Endothelial cell of umbilical vein (primary cell): ENCODE measurements around the gene BRINP2. TPM values are rescaled to one million over a fixed set of nuclear protein-coding genes. Genes with fewer than 3 reads are reported as not detected.

Experiments used
- BruUV-seq: library from RNA; stranded (reverse); fragments of 400-500 nt; replicated peaks from 2 replicates; lab custom pipeline; 2021; lab: Mats Ljungman, UMichigan
- CTCF ChIA-PET: fragments of 300-600, 350-600 bp; sonication (Branson Sonifier 250); formaldehyde crosslinking; loops from one replicate; lab custom pipeline; 2021; ENCODE audit warnings: antibody characterized with exemption, inconsistent platforms; lab: Charles Lee
- POLR2A ChIA-PET: fragments of 300-600, 350-600 bp; sonication (Branson Sonifier 250); formaldehyde crosslinking; loops from one replicate; lab custom pipeline; 2021; ENCODE audit warnings: antibody characterized with exemption, inconsistent platforms; lab: Charles Lee
- DNase-seq: peaks from one replicate; pipeline ENCODE4 v3.0.0-alpha.2; 2011; ENCODE audit warnings: low read depth, low spot score
- FAIRE-seq: peaks from 2 replicates; lab custom pipeline; 2011; peaks lifted over from hg19 to GRCh38; lab: Jason Lieb, UNC
- H2AFZ ChIP-seq: 2 replicates; pipeline ENCODE4 v1.6.0; 2012; ENCODE audit warnings: low read depth, low read length, control low read depth, inconsistent platforms
- H3K27ac ChIP-seq: 2 replicates; pipeline ENCODE4 v1.5.1; 2011; ENCODE audit warnings: low read depth, mild to moderate bottlenecking, control low read depth, low read length, moderate library complexity; ENCODE audit not compliant: insufficient read depth
- H3K27me3 ChIP-seq, 2 experiments: 2 replicates each; pipeline versions ENCODE4 v1.6.0 to v1.6.1; 2011; ENCODE audit warnings: low read length in 2 of 2, mixed read lengths in 1 of 2; ENCODE audit not compliant: control insufficient read depth in 2 of 2, insufficient read depth in 2 of 2
- H3K36me3 ChIP-seq, 2 experiments: 2 replicates in 1 of 2; 3 replicates in 1 of 2; pipeline ENCODE4 v1.5.1; 2011; ENCODE audit warnings: low read length in 2 of 2, mild to moderate bottlenecking in 1 of 2, moderate library complexity in 1 of 2; ENCODE audit not compliant: control insufficient read depth in 2 of 2, insufficient read depth in 2 of 2; ENCODE audit errors: extremely low read depth in 1 of 2
- H3K4me1 ChIP-seq: 3 replicates; pipeline ENCODE4 v1.5.1; 2011; ENCODE audit warnings: mild to moderate bottlenecking, low read length; ENCODE audit not compliant: control insufficient read depth, insufficient read depth; ENCODE audit errors: extremely low read depth
- H3K4me2 ChIP-seq: 2 replicates; pipeline ENCODE4 v1.6.1; 2011; ENCODE audit warnings: low read length, control low read depth, mixed read lengths; ENCODE audit not compliant: insufficient read depth
- H3K4me3 ChIP-seq, 3 experiments: fragments of 200-600 bp in 1 of 3; sonication (generic), shearing (Covaris generic) in 1 of 3; replicated peaks in 1 of 3; 2 replicates each; pipeline ENCODE4 v1.5.1; 2011 to 2016; ENCODE audit warnings: control low read depth in 3 of 3, low read length in 3 of 3, mild to moderate bottlenecking in 2 of 3, inconsistent platforms in 1 of 3, low read depth in 1 of 3, moderate library complexity in 1 of 3; ENCODE audit not compliant: insufficient read depth in 1 of 3
- H3K79me2 ChIP-seq: 2 replicates; pipeline ENCODE4 v1.6.0; 2012; ENCODE audit warnings: low read length, inconsistent platforms; ENCODE audit not compliant: control insufficient read depth, insufficient read depth
- H3K9ac ChIP-seq: replicated peaks from 2 replicates; pipeline ENCODE3; 2011; ENCODE audit warnings: low read length, control low read depth; ENCODE audit not compliant: insufficient read depth; ENCODE audit errors: extremely low read depth
- H3K9me1 ChIP-seq: replicated peaks from 3 replicates; pipeline ENCODE4 v1.6.0; 2011; ENCODE audit warnings: mild to moderate bottlenecking, low read length; ENCODE audit not compliant: control insufficient read depth, insufficient read depth; ENCODE audit errors: extremely low read depth
- H3K9me3 ChIP-seq: replicated peaks from 2 replicates; pipeline ENCODE4 v1.5.1; 2012; ENCODE audit warnings: low read length, inconsistent platforms; ENCODE audit not compliant: control insufficient read depth, insufficient read depth
- H4K20me1 ChIP-seq: replicated peaks from 2 replicates; pipeline ENCODE3; 2011; ENCODE audit warnings: mild to moderate bottlenecking, low read length; ENCODE audit not compliant: control insufficient read depth, insufficient read depth; ENCODE audit errors: extremely low read depth
- CTCF ChIP-seq, 2 donors: IDR thresholded peaks; 1 replicate in 1 of 2; 2 replicates in 1 of 2; pipeline ENCODE4 v1.5.1; 2011; ENCODE audit warnings: low read length in 2 of 2, mild to moderate bottlenecking in 2 of 2, moderate library complexity in 2 of 2, control low read depth in 1 of 2, inconsistent platforms in 1 of 2, low read depth in 1 of 2; ENCODE audit not compliant: insufficient read depth in 1 of 2; ENCODE audit errors: extremely low read depth in 1 of 2
- EZH2 ChIP-seq: IDR thresholded peaks from 2 replicates; pipeline ENCODE4 v1.6.1; 2012; ENCODE audit warnings: borderline replicate concordance, low read depth, mild to moderate bottlenecking, moderate library complexity, low read length, inconsistent platforms; ENCODE audit not compliant: severe bottlenecking
- FOS ChIP-seq: IDR thresholded peaks from 2 replicates; pipeline ENCODE4 v1.6.1; 2011; ENCODE audit warnings: mild to moderate bottlenecking, low read length, moderate library complexity, borderline replicate concordance; ENCODE audit not compliant: insufficient read depth
- GATA2 ChIP-seq: IDR thresholded peaks from 2 replicates; pipeline ENCODE4 v1.7.0; 2011; ENCODE audit warnings: low read depth, mild to moderate bottlenecking, moderate library complexity, mixed read lengths, low read length; ENCODE audit not compliant: insufficient read length, insufficient read depth
- JUN ChIP-seq: IDR thresholded peaks from 2 replicates; pipeline ENCODE4 v1.6.1; 2011; ENCODE audit warnings: borderline replicate concordance, low read depth; ENCODE audit not compliant: insufficient read length, insufficient read depth
- MAX ChIP-seq: IDR thresholded peaks from 2 replicates; pipeline ENCODE4 v1.6.1; 2011; ENCODE audit not compliant: insufficient read depth, insufficient read length
- MYC ChIP-seq: IDR thresholded peaks from one replicate; pipeline ENCODE4 v1.6.1; 2011; ENCODE audit warnings: mild to moderate bottlenecking, low read depth, low read length
- POLR2A ChIP-seq: IDR thresholded peaks from 2 replicates; pipeline ENCODE4 v1.6.1; 2012; ENCODE audit warnings: low read depth, mild to moderate bottlenecking, control low read depth, low read length
- POLR2AphosphoS5 ChIP-seq: IDR thresholded peaks from 2 replicates; pipeline ENCODE4 v1.6.1; 2012; ENCODE audit warnings: low read depth, mild to moderate bottlenecking, control low read depth, low read length, moderate library complexity; ENCODE audit not compliant: insufficient read depth
- dilution Hi-C: fragments of 300-500 bp; cut with MboI; formaldehyde crosslinking; loops from one replicate; pipeline ENCODE4 v1.15.0; 2019; ENCODE audit warnings: low sequenced_read_pairs; ENCODE audit not compliant: extremely low pct_ligation_motif_present
- intact Hi-C: fragments of 100-400 bp; cut with micrococcal nuclease; formaldehyde crosslinking; loops from one replicate; pipeline ENCODE4 v1.10.0; 2022
- polyA plus RNA-seq, 4 experiments: library from polyadenylated mRNA; depleted of rRNA in 3 of 4; stranded (reverse) in 3 of 4; unstranded in 1 of 4; fragments of >200 nt; gene quantifications; 2 replicates each; pipeline versions ENCODE4 v1.2.1 to v1.2.3, GENCODE V29; 2011 to 2012; ENCODE audit warnings: missing spikeins in 1 of 4
- total RNA-seq: library from RNA; stranded (reverse); gene quantifications from 2 replicates; pipeline ENCODE4 v1.2.3, GENCODE V29; 2021

The BRINP2 gene
- total and polyA plus RNA-seq, 2 donors (not counting 3 experiments of a cell fraction or from before 2014, with no cell fraction given) = not detected

GRCh38 chr1:177216587-177217202 is 45.9 kb downstream of the BRINP2 start:
- POLR2A ChIA-PET = no interaction called here
- DNase-seq (no peak), FAIRE-seq (no peak)
- Histone ChIP-seq H3K4me1 (no peaks in the 10 kb centered on the region), H3K27ac (no peak overlapping the region), H3K79me2 (no peaks in the 10 kb centered on the region), H4K20me1 (no peaks in the 10 kb centered on the region), H3K9me3 (no peaks in the 10 kb centered on the region), H3K27me3 (no peaks in the 10 kb centered on the region), H3K4me2 (no peak overlapping the region), H3K9me1 (no peaks in the 10 kb centered on the region), H3K36me3 (no peaks in the 10 kb centered on the region), H3K4me3 (no peak overlapping the region), H2AFZ (no peak overlapping the region), H3K9ac (no peak overlapping the region)
- TF ChIP-seq POLR2A (no peak), JUN (no peak), GATA2 (no peak), FOS (no peak), POLR2AphosphoS5 (no peak), MAX (no peak), MYC (no peak), CTCF (IDR thresholded peaks at IDR 0.05; ENCODE audit: extremely low read depth in 1 of 2, insufficient read depth in 1 of 2, low read depth in 1 of 2, low read length in 2 of 2) (no peak), EZH2 (no peak)
- dilution Hi-C loops (no loop called here), intact Hi-C loops (no loop called here)
- CTCF ChIA-PET = no interaction called here
- BruUV-seq = no TSS peak
